AG09319 (cell line): Measurements from ENCODE around the gene ATG9A.

ENCODE experiments used
- DNase-seq: peaks from one replicate; pipeline ENCODE4 v3.0.0-alpha.2; 2010; ENCODE audit warnings: low read depth; ENCODE audit errors: extremely low read depth
- CTCF ChIP-seq: IDR thresholded peaks from 2 replicates; pipeline ENCODE4 v1.5.1; 2011; ENCODE audit warnings: low read depth, mild to moderate bottlenecking, inconsistent platforms, low read length, moderate library complexity

ATG9A gene

GRCh38 chr2:219176818-219177551 lies 52.5 kb downstream of the ATG9A start, which contains the start of gene CNPPD1:
TSS of gene CNPPD1 (minus strand) at chr2:219176925. CDS start at chr2:219176828, 97 bp downstream.
- TF ChIP-seq CTCF = no peak
- peak; percentile 48 for DNase-seq

GRCh38 chr2:219175928-219176817 lies 53.3 kb downstream of the ATG9A start:
- peak; percentile 11 for TF ChIP-seq CTCF
- DNase-seq = no peak

GRCh38 chr2:219175486-219175885 lies 54.0 kb downstream of the ATG9A start:
- DNase-seq = no peak
- TF ChIP-seq CTCF = no peak

DNA sequence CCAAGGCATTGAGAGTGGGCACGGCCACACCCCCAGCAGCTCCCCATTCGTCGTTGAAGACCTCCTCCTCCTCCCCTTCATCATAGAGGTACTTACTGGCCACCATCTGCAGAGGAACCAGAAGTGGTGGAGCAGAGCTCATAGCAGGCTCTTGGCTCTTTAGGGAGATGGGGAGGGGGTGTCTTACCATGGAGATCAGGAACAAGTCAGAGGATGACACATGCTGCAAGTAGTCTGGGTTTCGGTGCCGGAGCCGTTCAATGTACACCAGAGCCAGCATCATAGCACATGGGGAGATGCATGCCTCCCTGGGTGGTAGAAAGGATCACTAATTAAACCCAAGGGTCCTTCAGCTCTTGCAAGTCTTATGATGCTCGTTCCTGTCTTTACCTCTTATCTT lies 54.6 kb downstream of the ATG9A start:
- DNase-seq = no peak
- TF ChIP-seq CTCF = no peak

- DNase-seq = no peak
- TF ChIP-seq CTCF = no peak
Measured at GRCh38 chr2:219174146-219174545, 55.3 kb downstream of the ATG9A start.

GRCh38 chr2:219173176-219173575 lies 56.3 kb downstream of the ATG9A start:
- no peak for TF ChIP-seq CTCF
- DNase-seq = no peak
